H9 (cell line): Measurements from ENCODE around the gene IZUMO1. TPM values are rescaled to one million over a fixed set of nuclear protein-coding genes. Genes with fewer than 3 reads are reported as not detected.

ENCODE experiments used
- DNase-seq: peaks from one replicate; pipeline ENCODE4 v3.0.0-alpha.2; 2017
- H2AFZ ChIP-seq: one replicate; pipeline ENCODE4 v1.6.1; 2013; ENCODE audit warnings: mild to moderate bottlenecking, low read length, control low read depth, moderate library complexity
- H2AK5ac ChIP-seq: 2 replicates; pipeline ENCODE4 v1.6.1; 2013; ENCODE audit warnings: low read length, control low read depth, mixed read lengths; ENCODE audit not compliant: insufficient read length
- H2BK120ac ChIP-seq: one replicate; pipeline ENCODE4 v1.6.1; 2013; ENCODE audit warnings: low read depth, mild to moderate bottlenecking, low read length, control low read depth, inconsistent platforms; ENCODE audit not compliant: poor library complexity, severe bottlenecking
- H2BK12ac ChIP-seq: 2 replicates; pipeline ENCODE4 v1.6.1; 2013; ENCODE audit warnings: low read length, control low read depth, mixed read lengths, low read depth; ENCODE audit not compliant: insufficient read length
- H2BK15ac ChIP-seq: 2 replicates; pipeline ENCODE4 v1.6.1; 2013; ENCODE audit warnings: low read depth, low read length, control low read depth
- H2BK20ac ChIP-seq: one replicate; pipeline ENCODE4 v1.6.1; 2013; ENCODE audit warnings: low read depth, mild to moderate bottlenecking, low read length, control low read depth, inconsistent platforms; ENCODE audit not compliant: poor library complexity, severe bottlenecking
- H2BK5ac ChIP-seq: 2 replicates; pipeline ENCODE4 v1.6.1; 2013; ENCODE audit warnings: low read length, control low read depth, mixed read lengths; ENCODE audit not compliant: insufficient read length
- H3K14ac ChIP-seq: 2 replicates; pipeline ENCODE4 v1.6.1; 2013; ENCODE audit warnings: low read length, control low read depth; ENCODE audit not compliant: insufficient read depth
- H3K18ac ChIP-seq: 2 replicates; pipeline ENCODE4 v1.6.1; 2013; ENCODE audit warnings: low read depth, mild to moderate bottlenecking, mixed read lengths, low read length, control low read depth; ENCODE audit not compliant: insufficient read length
- H3K23ac ChIP-seq: 2 replicates; pipeline ENCODE4 v1.6.1; 2013; ENCODE audit warnings: low read length, control low read depth, mixed read lengths, low read depth; ENCODE audit not compliant: insufficient read length
- H3K23me2 ChIP-seq: 2 replicates; pipeline ENCODE4 v1.6.1; 2013; ENCODE audit warnings: low read depth, mild to moderate bottlenecking, mixed read lengths, low read length, control low read depth; ENCODE audit not compliant: insufficient read length, poor library complexity, severe bottlenecking
- H3K27ac ChIP-seq: 2 replicates; pipeline ENCODE4 v1.5.1; 2013; ENCODE audit warnings: low read length, control low read depth, mixed read lengths, low read depth; ENCODE audit not compliant: insufficient read length
- H3K27me3 ChIP-seq: 2 replicates; pipeline ENCODE4 v1.6.1; 2013; ENCODE audit warnings: low read length, control low read depth, inconsistent platforms; ENCODE audit not compliant: insufficient read depth
- H3K4ac ChIP-seq: 2 replicates; pipeline ENCODE4 v1.6.1; 2013; ENCODE audit warnings: low read depth, mild to moderate bottlenecking, control low read depth, inconsistent platforms, low read length, moderate library complexity
- H3K4me1 ChIP-seq: 2 replicates; pipeline ENCODE4 v1.6.1; 2013; ENCODE audit warnings: low read length, control low read depth, inconsistent platforms; ENCODE audit not compliant: insufficient read depth
- H3K4me2 ChIP-seq: 2 replicates; pipeline ENCODE4 v1.6.1; 2013; ENCODE audit warnings: low read length, control low read depth, mixed read lengths; ENCODE audit not compliant: insufficient read length, insufficient read depth
- H3K56ac ChIP-seq: 2 replicates; pipeline ENCODE4 v1.6.1; 2013; ENCODE audit warnings: low read depth, mild to moderate bottlenecking, mixed read lengths, low read length, control low read depth; ENCODE audit not compliant: insufficient read length
- H3K79me1 ChIP-seq: 2 replicates; pipeline ENCODE4 v1.6.1; 2013; ENCODE audit warnings: low read depth, mild to moderate bottlenecking, moderate library complexity, low read length, control low read depth, inconsistent platforms; ENCODE audit not compliant: insufficient read depth, poor library complexity, severe bottlenecking
- H3K79me2 ChIP-seq: 2 replicates; pipeline ENCODE4 v1.6.1; 2013; ENCODE audit warnings: low read length, control low read depth, inconsistent platforms; ENCODE audit not compliant: insufficient read depth
- H3K9ac ChIP-seq: 2 replicates; pipeline ENCODE4 v1.6.1; 2013; ENCODE audit warnings: low read length, control low read depth, mixed read lengths; ENCODE audit not compliant: insufficient read length; ENCODE audit errors: extremely low read depth
- H3K9me3 ChIP-seq: one replicate; pipeline ENCODE4 v1.6.1; 2013; ENCODE audit warnings: low read depth, low read length, inconsistent platforms; ENCODE audit not compliant: control insufficient read depth
- H3T11ph ChIP-seq: one replicate; pipeline ENCODE4 v1.6.1; 2013; ENCODE audit warnings: mild to moderate bottlenecking, low read length, control low read depth, inconsistent platforms
- H4K20me1 ChIP-seq: one replicate; pipeline ENCODE4 v1.6.1; 2013; ENCODE audit not compliant: control insufficient read depth, insufficient read length, insufficient read depth
- H4K5ac ChIP-seq: 2 replicates; pipeline ENCODE4 v1.6.1; 2013; ENCODE audit warnings: low read depth, mild to moderate bottlenecking, mixed read lengths, low read length, control low read depth; ENCODE audit not compliant: insufficient read length
- H4K8ac ChIP-seq: replicated peaks from 2 replicates; pipeline ENCODE4 v1.6.1; 2013; ENCODE audit warnings: low read length, control low read depth, mixed read lengths, low read depth; ENCODE audit not compliant: insufficient read length
- H4K91ac ChIP-seq: 2 replicates; pipeline ENCODE4 v1.6.1; 2013; ENCODE audit warnings: low read depth, mild to moderate bottlenecking, moderate library complexity, mixed read lengths, low read length, control low read depth; ENCODE audit not compliant: insufficient read length
- H3K27ac Mint-ChIP-seq, 3 experiments: 2 replicates in 2 of 3; 3 replicates in 1 of 3; pipeline ENCODE4 v1.8.0; 2020 to 2021; ENCODE audit warnings: mixed read lengths in 3 of 3, mild to moderate bottlenecking in 1 of 3, moderate library complexity in 1 of 3
- H3K27me3 Mint-ChIP-seq: 2 replicates; pipeline ENCODE4 v1.8.0; 2021; ENCODE audit warnings: low read depth, mild to moderate bottlenecking, moderate library complexity, mixed read lengths
- H3K36me3 Mint-ChIP-seq, 3 experiments: 2 replicates in 2 of 3; 3 replicates in 1 of 3; pipeline ENCODE4 v1.8.0; 2020 to 2021; ENCODE audit warnings: low read depth in 3 of 3, mixed read lengths in 3 of 3; ENCODE audit not compliant: insufficient read depth in 1 of 3
- H3K4me1 Mint-ChIP-seq, 2 experiments: 2 replicates each; pipeline ENCODE4 v1.8.0; 2020; ENCODE audit warnings: mixed read lengths in 2 of 2
- H3K4me3 Mint-ChIP-seq, 2 experiments: 2 replicates in 1 of 2; 3 replicates in 1 of 2; pipeline ENCODE4 v1.8.0; 2020 to 2021; ENCODE audit warnings: mild to moderate bottlenecking in 2 of 2, mixed read lengths in 2 of 2, moderate library complexity in 1 of 2
- H3K9me3 Mint-ChIP-seq, 2 experiments: 2 replicates in 1 of 2; 3 replicates in 1 of 2; pipeline ENCODE4 v1.8.0; 2020; ENCODE audit warnings: mild to moderate bottlenecking in 2 of 2, mixed read lengths in 2 of 2, moderate library complexity in 1 of 2
- WGBS: extraction: QIAGEN DNeasy Blood & Tissue Kit; methylation state at CpG from one replicate; pipeline ENCODE4 v1.1.7; 2013; ENCODE audit warnings: missing lambda C conversion rate, low lambda C conversion rate, mixed read lengths; ENCODE audit not compliant: insufficient read length; ENCODE audit errors: extremely low coverage; 5-methylcytosine and 5-hydroxymethylcytosine counted together
- total RNA-seq: library from RNA; stranded (reverse); gene quantifications from 2 replicates; pipeline ENCODE4 v1.2.1, GENCODE V29; 2021
- TF ChIP-seq, protein P1 (sequence below): fragments of 200-600 bp; sonication (generic); conservative IDR thresholded peaks from 3 replicates; pipeline ENCODE4 v1.8.0; 2021; ENCODE audit warnings: antibody characterized with exemption, mild to moderate bottlenecking

The IZUMO1 gene
- total RNA-seq, 1 experiment from 2014 or later = 3.7 TPM

DNA sequence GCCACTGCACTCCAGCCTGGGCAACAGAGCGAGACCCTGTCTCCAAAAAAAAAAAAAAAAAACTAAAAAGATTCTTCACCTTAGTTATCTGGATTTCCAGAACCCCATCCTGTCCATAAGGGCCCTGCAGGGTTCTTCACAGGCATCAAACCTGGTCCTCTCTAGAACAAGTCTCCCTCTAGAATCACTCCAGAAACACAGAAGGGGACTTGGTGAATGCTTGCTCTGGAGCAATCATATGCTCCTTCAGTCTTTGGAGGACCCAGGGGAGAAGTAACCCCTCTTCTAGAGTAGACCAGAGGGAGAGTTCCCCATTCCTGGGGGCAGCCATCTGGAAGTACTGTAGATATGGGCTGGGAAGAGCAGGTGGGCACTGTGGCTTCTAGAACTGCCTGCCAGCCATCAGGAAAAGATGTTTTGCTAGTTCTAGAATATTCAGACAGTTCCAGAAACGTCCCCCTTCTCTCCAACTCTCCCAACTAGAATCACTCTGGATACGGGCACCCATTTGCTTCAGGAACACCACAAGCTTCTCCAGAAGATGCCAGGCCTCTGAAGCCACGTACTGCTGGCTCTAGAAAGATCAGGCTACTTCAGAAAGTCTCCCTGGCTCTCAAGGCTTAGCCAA is 3.0 kb upstream of the IZUMO1 start:
- Histone ChIP-seq H3K23ac (no peak overlapping the region), H3K4me2 (no peak overlapping the region), H4K20me1 (no peaks in the 10 kb centered on the region), H4K5ac (no peak overlapping the region), H3T11ph (no peak overlapping the region), H2BK120ac (no peak overlapping the region), H3K23me2 (peaks cover 13% of the 10 kb centered on the region), H3K27ac (no peak overlapping the region), H2BK5ac (no peak overlapping the region), H2BK15ac (no peak overlapping the region), H3K4ac (no peak overlapping the region), H2BK12ac (no peak overlapping the region), H3K79me2 (peaks cover 4% of the 10 kb centered on the region; the same call in 1 of the 2 replicates), H3K9me3 (no peaks in the 10 kb centered on the region), H3K18ac (no peak overlapping the region), H3K27me3 (no peaks in the 10 kb centered on the region), H3K14ac (no peak overlapping the region), H4K8ac (no peak overlapping the region), H2BK20ac (no peak overlapping the region), H3K56ac (no peak overlapping the region), H3K4me1 (peaks cover 4% of the 10 kb centered on the region; the same call in 1 of the 2 replicates), H3K9ac (no peak overlapping the region), H4K91ac (no peak overlapping the region), H2AK5ac (no peak overlapping the region), H3K79me1 (peaks cover 6% of the 10 kb centered on the region), H2AFZ (no peak overlapping the region)
- TF ChIP-seq, protein P1, sequence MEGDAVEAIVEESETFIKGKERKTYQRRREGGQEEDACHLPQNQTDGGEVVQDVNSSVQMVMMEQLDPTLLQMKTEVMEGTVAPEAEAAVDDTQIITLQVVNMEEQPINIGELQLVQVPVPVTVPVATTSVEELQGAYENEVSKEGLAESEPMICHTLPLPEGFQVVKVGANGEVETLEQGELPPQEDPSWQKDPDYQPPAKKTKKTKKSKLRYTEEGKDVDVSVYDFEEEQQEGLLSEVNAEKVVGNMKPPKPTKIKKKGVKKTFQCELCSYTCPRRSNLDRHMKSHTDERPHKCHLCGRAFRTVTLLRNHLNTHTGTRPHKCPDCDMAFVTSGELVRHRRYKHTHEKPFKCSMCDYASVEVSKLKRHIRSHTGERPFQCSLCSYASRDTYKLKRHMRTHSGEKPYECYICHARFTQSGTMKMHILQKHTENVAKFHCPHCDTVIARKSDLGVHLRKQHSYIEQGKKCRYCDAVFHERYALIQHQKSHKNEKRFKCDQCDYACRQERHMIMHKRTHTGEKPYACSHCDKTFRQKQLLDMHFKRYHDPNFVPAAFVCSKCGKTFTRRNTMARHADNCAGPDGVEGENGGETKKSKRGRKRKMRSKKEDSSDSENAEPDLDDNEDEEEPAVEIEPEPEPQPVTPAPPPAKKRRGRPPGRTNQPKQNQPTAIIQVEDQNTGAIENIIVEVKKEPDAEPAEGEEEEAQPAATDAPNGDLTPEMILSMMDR = no peak
- no CpG with 5 or more reads among the region's 4 CpGs for whole genome bisulfite sequencing
- Mint-ChIP-seq H3K27me3 (peaks cover 10% of the 10 kb centered on the region), H3K36me3 (peaks cover 21 to 33% (median 30%) of the 10 kb centered on the region in 3 experiments; a peak in 6 of 7 replicates), H3K4me1 (peaks cover 37 to 48% of the 10 kb centered on the region in 2 experiments), H3K9me3 (no peaks in the 10 kb centered on the region; a peak in 2 of 5 replicates), H3K27ac (no peak overlapping the region), H3K4me3 (no peak overlapping the region)
- no peak for DNase-seq
